Putamen (tissue), 1 donor: ENCODE measurements around the gene SERPINH1.

Experiments used
- DNase-seq: peaks from one replicate; pipeline ENCODE4 v3.0.0-alpha.2; 2016; ENCODE audit warnings: low spot score

The SERPINH1 gene

GRCh38 chr11:75562048-75562835, at the start of gene SERPINH1:
SERPINH1 (plus strand) TSS chr11:75562253; CDS start chr11:75566350, 4,097 bp downstream.
- peak; percentile 61 for DNase-seq

GRCh38 chr11:75513250-75513649, 48.8 kb upstream of the SERPINH1 start:
- DNase-seq, result no peak

GRCh38 chr11:75514596-75514995, 47.5 kb upstream of the SERPINH1 start:
- no peak for DNase-seq

- DNase-seq, result no peak
These were observed 45.9 kb upstream of the SERPINH1 start for GRCh38 chr11:75516140-75516539.

- no peak for DNase-seq
These were observed 45.2 kb upstream of the SERPINH1 start for GRCh38 chr11:75516886-75517285.

- DNase-seq, result no peak
These were observed 43.9 kb upstream of the SERPINH1 start for GRCh38 chr11:75518204-75518549.

- no peak for DNase-seq
These were observed 43.0 kb upstream of the SERPINH1 start for GRCh38 chr11:75518771-75519653.

GRCh38 chr11:75520688-75521087, 41.4 kb upstream of the SERPINH1 start:
- no peak for DNase-seq

GRCh38 chr11:75522286-75523044, 39.6 kb upstream of the SERPINH1 start:
- DNase-seq, result no peak

GRCh38 chr11:75523189-75523588, 38.9 kb upstream of the SERPINH1 start:
- DNase-seq, result no peak

GRCh38 chr11:75523811-75524664, 38.0 kb upstream of the SERPINH1 start:
- no peak for DNase-seq

GRCh38 chr11:75524665-75525432, 37.2 kb upstream of the SERPINH1 start:
- DNase-seq, result no peak

- DNase-seq, result peak; percentile 85
These were observed 36.4 kb upstream of the SERPINH1 start, which contains the start of gene GDPD5 for GRCh38 chr11:75525433-75526191. GDPD5 (minus strand) TSS chr11:75525941; CDS start chr11:75477735, 48,206 bp downstream.

GRCh38 chr11:75526192-75526541, 35.9 kb upstream of the SERPINH1 start:
- DNase-seq, result no peak

- DNase-seq, result no peak
These were observed 34.9 kb upstream of the SERPINH1 start for GRCh38 chr11:75527130-75527529.

- no peak for DNase-seq
These were observed 33.9 kb upstream of the SERPINH1 start for GRCh38 chr11:75527938-75528735.

- DNase-seq, result no peak
These were observed 31.5 kb upstream of the SERPINH1 start for GRCh38 chr11:75530577-75530976.

GRCh38 chr11:75531325-75531724, 30.7 kb upstream of the SERPINH1 start:
- no peak for DNase-seq
